ENCODE measurements around the gene CNN1.
A peak's percentile ranks its signal among the peaks of the same experiment; 100 is the strongest.

Gene CNN1

DNA sequence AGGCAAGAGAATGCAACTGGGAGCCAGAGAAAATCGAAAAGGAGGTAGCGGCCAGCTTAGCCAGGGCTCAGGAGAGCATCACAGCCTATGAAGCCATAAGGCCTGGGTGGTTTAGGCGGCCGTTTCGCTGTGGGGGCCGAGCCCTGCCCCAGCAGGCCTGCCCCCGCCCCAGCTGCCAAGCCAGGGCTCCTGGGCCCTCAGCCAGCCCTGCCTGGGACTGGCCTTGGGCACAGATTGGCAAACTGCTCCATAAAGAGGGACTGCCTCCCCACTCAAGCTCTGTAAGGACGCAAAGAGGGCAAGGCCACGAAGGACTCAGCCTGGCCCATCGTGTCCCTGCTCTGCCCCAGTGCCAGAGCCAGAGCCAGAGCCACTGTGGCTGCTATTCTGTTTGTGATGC is 43.2 kb upstream of the CNN1 start:
- no peak overlapping the region for H2AFZ ChIP-seq (ENCODE audit: low read length)
- peaks cover 10% of the 10 kb centered on the region; the same call in 1 of the 2 replicates for H3K36me3 ChIP-seq (ENCODE audit: insufficient read depth, low read length)
- no peaks in the 10 kb centered on the region for H3K79me2 ChIP-seq (ENCODE audit: insufficient read depth, low read length)
- peaks cover 4% of the 10 kb centered on the region for H4K20me1 ChIP-seq (ENCODE audit: insufficient read depth, low read length, poor library complexity, severe bottlenecking)
- H3K4me2 ChIP-seq (ENCODE audit: low read depth, low read length, poor library complexity, severe bottlenecking), result no peak overlapping the region
- TF ChIP-seq EZH2phosphoT487 (IDR thresholded peaks at IDR 0.05; ENCODE audit: borderline replicate concordance), result no peak
- TF ChIP-seq, protein P1, sequence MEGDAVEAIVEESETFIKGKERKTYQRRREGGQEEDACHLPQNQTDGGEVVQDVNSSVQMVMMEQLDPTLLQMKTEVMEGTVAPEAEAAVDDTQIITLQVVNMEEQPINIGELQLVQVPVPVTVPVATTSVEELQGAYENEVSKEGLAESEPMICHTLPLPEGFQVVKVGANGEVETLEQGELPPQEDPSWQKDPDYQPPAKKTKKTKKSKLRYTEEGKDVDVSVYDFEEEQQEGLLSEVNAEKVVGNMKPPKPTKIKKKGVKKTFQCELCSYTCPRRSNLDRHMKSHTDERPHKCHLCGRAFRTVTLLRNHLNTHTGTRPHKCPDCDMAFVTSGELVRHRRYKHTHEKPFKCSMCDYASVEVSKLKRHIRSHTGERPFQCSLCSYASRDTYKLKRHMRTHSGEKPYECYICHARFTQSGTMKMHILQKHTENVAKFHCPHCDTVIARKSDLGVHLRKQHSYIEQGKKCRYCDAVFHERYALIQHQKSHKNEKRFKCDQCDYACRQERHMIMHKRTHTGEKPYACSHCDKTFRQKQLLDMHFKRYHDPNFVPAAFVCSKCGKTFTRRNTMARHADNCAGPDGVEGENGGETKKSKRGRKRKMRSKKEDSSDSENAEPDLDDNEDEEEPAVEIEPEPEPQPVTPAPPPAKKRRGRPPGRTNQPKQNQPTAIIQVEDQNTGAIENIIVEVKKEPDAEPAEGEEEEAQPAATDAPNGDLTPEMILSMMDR (conservative IDR thresholded peaks at IDR 0.05; ENCODE audit: low read length), result no peak
- H3F3A ChIP-seq (ENCODE audit: low read depth), result no peaks in the 10 kb centered on the region
- H3K9me3 ChIP-seq (ENCODE audit: insufficient read depth, low read depth, low read length), result no peaks in the 10 kb centered on the region
- H3K4me3 ChIP-seq (ENCODE audit: low read length, poor library complexity, severe bottlenecking), result no peak overlapping the region
- no peaks in the 10 kb centered on the region for H3K27me3 ChIP-seq (ENCODE audit: insufficient read depth, low read length, poor library complexity, severe bottlenecking)
- no peaks in the 10 kb centered on the region for H3K4me1 ChIP-seq (ENCODE audit: insufficient read depth, low read length, poor library complexity, severe bottlenecking)
- H3K9ac ChIP-seq (ENCODE audit: low read depth, low read length, poor library complexity, severe bottlenecking), result no peak overlapping the region
- H3K9me2 ChIP-seq (replicated peaks; ENCODE audit: low read depth, low read length), result no peaks in the 10 kb centered on the region

DNA sequence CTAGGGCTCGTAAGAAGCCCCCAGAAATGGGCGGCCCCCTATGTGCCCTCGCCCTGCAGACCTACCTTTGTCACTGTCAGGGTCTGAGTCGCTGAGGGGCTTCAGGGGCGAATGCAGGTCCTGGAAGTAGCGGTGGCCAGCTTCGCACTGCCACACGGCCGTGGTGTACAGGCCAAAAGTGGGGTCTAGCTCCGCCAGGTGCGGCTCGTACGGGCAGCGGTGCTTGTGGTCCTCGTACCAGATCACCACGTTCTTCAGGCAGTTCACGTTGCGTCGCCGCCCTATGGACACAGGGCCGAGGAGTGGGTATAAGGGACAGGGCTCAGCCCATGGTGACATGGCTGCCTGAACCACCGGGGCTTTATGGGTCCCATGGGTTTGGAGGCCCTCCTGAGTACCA is 42.8 kb upstream of the CNN1 start:
- Histone ChIP-seq H2AFZ (ENCODE audit: low read length) (no peak overlapping the region), H4K20me1 (ENCODE audit: insufficient read depth, low read length, poor library complexity, severe bottlenecking) (peaks cover 4% of the 10 kb centered on the region), H3K9ac (ENCODE audit: low read depth, low read length, poor library complexity, severe bottlenecking) (no peak overlapping the region)

DNA sequence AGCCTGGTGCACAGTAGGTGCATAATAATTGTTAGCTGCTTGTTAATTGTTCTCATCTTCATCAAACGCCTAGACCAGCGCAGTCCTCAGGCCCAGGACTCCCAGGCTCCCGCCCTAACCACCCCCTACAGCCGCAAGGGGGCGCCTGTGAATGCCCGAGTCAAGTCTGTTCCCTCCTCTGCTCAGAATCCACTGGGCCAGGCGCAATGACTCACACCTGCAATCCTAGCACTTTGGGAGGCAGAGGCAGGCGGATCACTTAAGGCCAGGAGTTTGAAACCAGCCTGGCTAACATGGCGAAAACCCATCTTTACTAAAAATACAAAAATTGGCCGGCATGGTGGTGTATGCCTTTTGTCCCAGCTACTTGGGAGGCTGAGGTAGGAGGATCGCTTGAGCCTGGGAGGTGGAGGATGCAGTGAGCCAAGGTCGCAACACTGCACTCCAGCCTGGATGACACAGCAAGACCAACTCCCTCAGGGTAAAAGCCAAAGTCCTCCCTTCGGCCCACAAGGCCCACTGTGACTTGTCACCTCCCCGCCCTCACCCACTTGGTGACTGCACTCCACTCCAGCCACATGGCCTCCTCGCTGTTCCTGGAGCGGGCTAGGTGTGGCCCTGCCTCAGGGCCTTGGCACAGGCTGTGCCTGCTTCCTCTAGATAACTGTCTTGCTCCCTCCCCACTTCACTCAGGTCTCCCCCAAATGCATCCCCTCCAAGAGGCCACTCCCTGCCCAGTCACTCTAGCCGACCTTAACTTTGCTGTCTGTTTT is 42.1 kb upstream of the CNN1 start:
- no peaks in the 10 kb centered on the region for H3K79me2 ChIP-seq (ENCODE audit: insufficient read depth, low read length)
- no peaks in the 10 kb centered on the region for H3K4me1 ChIP-seq (ENCODE audit: insufficient read depth, low read length, poor library complexity, severe bottlenecking)
- no peaks in the 10 kb centered on the region for H3K9me3 ChIP-seq (ENCODE audit: insufficient read depth, low read depth, low read length)
- no peaks in the 10 kb centered on the region for H3K27me3 ChIP-seq (ENCODE audit: insufficient read depth, low read length, poor library complexity, severe bottlenecking)
- TF ChIP-seq EZH2phosphoT487 (IDR thresholded peaks at IDR 0.05; ENCODE audit: borderline replicate concordance), result no peak
- TF ChIP-seq, protein P1 (conservative IDR thresholded peaks at IDR 0.05; ENCODE audit: low read length), result peak; percentile 86
- peaks cover 10% of the 10 kb centered on the region; the same call in 1 of the 2 replicates for H3K36me3 ChIP-seq (ENCODE audit: insufficient read depth, low read length)
- no peak overlapping the region for H2AFZ ChIP-seq (ENCODE audit: low read length)
- no peak overlapping the region for H3K4me2 ChIP-seq (ENCODE audit: low read depth, low read length, poor library complexity, severe bottlenecking)
- H3K9me2 ChIP-seq (replicated peaks; ENCODE audit: low read depth, low read length), result no peaks in the 10 kb centered on the region
- H3K9ac ChIP-seq (ENCODE audit: low read depth, low read length, poor library complexity, severe bottlenecking), result no peak overlapping the region
- H4K20me1 ChIP-seq (ENCODE audit: insufficient read depth, low read length, poor library complexity, severe bottlenecking), result peaks cover 4% of the 10 kb centered on the region
- H3K4me3 ChIP-seq (ENCODE audit: low read length, poor library complexity, severe bottlenecking), result no peak overlapping the region
- no peaks in the 10 kb centered on the region for H3F3A ChIP-seq (ENCODE audit: low read depth)

More for the DNA sequence above, 42.8 kb upstream of the CNN1 start:
- no peak overlapping the region for H3K4me2 ChIP-seq (ENCODE audit: low read depth, low read length, poor library complexity, severe bottlenecking)
- no peaks in the 10 kb centered on the region for H3F3A ChIP-seq (ENCODE audit: low read depth)
- no peak for TF ChIP-seq EZH2phosphoT487 (IDR thresholded peaks at IDR 0.05; ENCODE audit: borderline replicate concordance)
- TF ChIP-seq, protein P1 (conservative IDR thresholded peaks at IDR 0.05; ENCODE audit: low read length), result no peak
- H3K27me3 ChIP-seq (ENCODE audit: insufficient read depth, low read length, poor library complexity, severe bottlenecking), result no peaks in the 10 kb centered on the region
- no peaks in the 10 kb centered on the region for H3K9me3 ChIP-seq (ENCODE audit: insufficient read depth, low read depth, low read length)
- H3K4me3 ChIP-seq (ENCODE audit: low read length, poor library complexity, severe bottlenecking), result no peak overlapping the region
- H3K36me3 ChIP-seq (ENCODE audit: insufficient read depth, low read length), result peaks cover 10% of the 10 kb centered on the region; the same call in 1 of the 2 replicates
- H3K9me2 ChIP-seq (replicated peaks; ENCODE audit: low read depth, low read length), result no peaks in the 10 kb centered on the region
- H3K79me2 ChIP-seq (ENCODE audit: insufficient read depth, low read length), result no peaks in the 10 kb centered on the region
- no peaks in the 10 kb centered on the region for H3K4me1 ChIP-seq (ENCODE audit: insufficient read depth, low read length, poor library complexity, severe bottlenecking)

Measured in Loucy (cell line).